ENCODE data around the gene C1GALT1C1.

C1GALT1C1 gene

GRCh38 chrX:120585702-120586101 is 44.2 kb downstream of the C1GALT1C1 start:
- no peak for DNase-seq (ENCODE audit: low read depth, low spot score)

All from iPS DF 19.7 (cell line).